ENCODE results near the gene FLVCR2.

DNA sequence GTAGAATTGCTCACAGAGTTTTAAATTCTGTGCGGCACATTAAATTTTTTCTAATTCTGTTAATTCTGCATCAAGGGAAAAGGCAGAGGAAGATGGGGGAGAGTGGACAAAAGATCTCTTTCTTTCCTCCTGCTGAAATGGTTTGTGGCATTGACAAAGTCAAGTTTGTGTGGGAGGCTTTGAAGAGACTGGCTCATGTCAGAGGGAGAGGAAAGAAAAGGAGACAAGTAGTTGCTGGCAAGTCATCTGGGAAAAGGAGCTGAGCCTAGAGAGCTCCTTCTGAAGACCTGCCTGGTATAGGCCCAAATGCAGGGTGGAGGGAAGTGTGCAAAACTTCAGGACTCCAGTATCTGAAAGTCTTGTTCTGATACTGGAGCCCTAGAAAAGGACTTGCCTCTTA, 119.0 kb downstream of the FLVCR2 start:
- no peak for TF ChIP-seq POLR2A (IDR thresholded peaks at IDR 0.05)
- TF ChIP-seq, protein P1, sequence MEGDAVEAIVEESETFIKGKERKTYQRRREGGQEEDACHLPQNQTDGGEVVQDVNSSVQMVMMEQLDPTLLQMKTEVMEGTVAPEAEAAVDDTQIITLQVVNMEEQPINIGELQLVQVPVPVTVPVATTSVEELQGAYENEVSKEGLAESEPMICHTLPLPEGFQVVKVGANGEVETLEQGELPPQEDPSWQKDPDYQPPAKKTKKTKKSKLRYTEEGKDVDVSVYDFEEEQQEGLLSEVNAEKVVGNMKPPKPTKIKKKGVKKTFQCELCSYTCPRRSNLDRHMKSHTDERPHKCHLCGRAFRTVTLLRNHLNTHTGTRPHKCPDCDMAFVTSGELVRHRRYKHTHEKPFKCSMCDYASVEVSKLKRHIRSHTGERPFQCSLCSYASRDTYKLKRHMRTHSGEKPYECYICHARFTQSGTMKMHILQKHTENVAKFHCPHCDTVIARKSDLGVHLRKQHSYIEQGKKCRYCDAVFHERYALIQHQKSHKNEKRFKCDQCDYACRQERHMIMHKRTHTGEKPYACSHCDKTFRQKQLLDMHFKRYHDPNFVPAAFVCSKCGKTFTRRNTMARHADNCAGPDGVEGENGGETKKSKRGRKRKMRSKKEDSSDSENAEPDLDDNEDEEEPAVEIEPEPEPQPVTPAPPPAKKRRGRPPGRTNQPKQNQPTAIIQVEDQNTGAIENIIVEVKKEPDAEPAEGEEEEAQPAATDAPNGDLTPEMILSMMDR (IDR thresholded peaks at IDR 0.05), result no peak
